GM12865 (cell line): ENCODE data around the gene DCAF8.

Source experiments
- DNase-seq: peaks from one replicate; pipeline ENCODE4 v3.0.0; 2010; ENCODE audit warnings: low read depth
- H3K4me3 ChIP-seq: 2 replicates; pipeline ENCODE4 v1.5.1; 2011; ENCODE audit warnings: mild to moderate bottlenecking, low read depth, low read length, control low read depth
- CTCF ChIP-seq: IDR thresholded peaks from 2 replicates; pipeline ENCODE4 v1.5.1; 2011; ENCODE audit warnings: low read length, control low read depth, low read depth, inconsistent platforms; ENCODE audit not compliant: insufficient read depth; ENCODE audit errors: missing control alignments

Gene DCAF8

GRCh38 chr1:160177231-160177630 lies 85.1 kb downstream of the DCAF8 start:
- peak; percentile 46 for DNase-seq
- H3K4me3 ChIP-seq: peak overlapping the region; percentile 28; the same call in 1 of the 2 replicates
- TF ChIP-seq CTCF: no peak

GRCh38 chr1:160171980-160172379 lies 90.4 kb downstream of the DCAF8 start:
- no peak for TF ChIP-seq CTCF
- H3K4me3 ChIP-seq: no peak overlapping the region
- no peak for DNase-seq

- TF ChIP-seq CTCF: no peak
- no peak for DNase-seq
- H3K4me3 ChIP-seq: no peak overlapping the region
Observed at GRCh38 chr1:160171354-160171753, 91.0 kb downstream of the DCAF8 start.

- TF ChIP-seq CTCF: no peak
- H3K4me3 ChIP-seq: no peak overlapping the region
- peak; percentile 89 for DNase-seq
Observed at GRCh38 chr1:160169553-160170399, 92.6 kb downstream of the DCAF8 start.

GRCh38 chr1:160168609-160169369 lies 93.6 kb downstream of the DCAF8 start:
- no peak for DNase-seq
- H3K4me3 ChIP-seq: no peak overlapping the region
- no peak for TF ChIP-seq CTCF

DNA sequence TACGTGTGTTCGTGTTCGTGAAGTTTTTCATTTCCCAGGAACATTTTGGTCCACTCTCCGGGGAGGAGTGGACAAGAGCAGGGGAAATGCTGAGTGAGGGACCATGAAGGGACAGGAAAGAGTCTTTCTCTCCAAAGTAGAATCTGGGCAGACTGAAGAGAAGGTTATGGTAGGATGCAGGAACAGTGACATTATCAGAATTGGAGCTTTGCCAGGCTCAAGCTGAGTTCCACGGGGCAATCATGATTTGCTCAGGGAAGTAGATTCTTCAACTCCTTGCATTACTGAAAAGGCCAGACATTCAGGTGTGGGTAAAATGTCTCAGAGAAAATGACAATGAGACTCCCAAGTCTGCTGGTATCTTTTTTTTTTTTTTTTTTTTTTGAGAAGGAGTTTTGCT lies 94.3 kb downstream of the DCAF8 start:
- no peak overlapping the region for H3K4me3 ChIP-seq
- no peak for TF ChIP-seq CTCF
- DNase-seq: no peak

GRCh38 chr1:160167580-160167979 lies 94.8 kb downstream of the DCAF8 start:
- no peak for TF ChIP-seq CTCF
- no peak for DNase-seq

More at GRCh38 chr1:160167580-160167979, 94.8 kb downstream of the DCAF8 start:
- H3K4me3 ChIP-seq: no peak overlapping the region
